K562 (cell line): ENCODE measurements around the gene CELA3B. TPM values are rescaled to one million over a fixed set of nuclear protein-coding genes. Genes with fewer than 3 reads are reported as not detected.
A peak's percentile ranks its signal among the peaks of the same experiment; 100 is the strongest.

Source experiments
- ASH1L ChIP-seq: fragments of 450-650 bp; IDR thresholded peaks from 2 replicates; pipeline ENCODE4 v1.6.1; 2018; ENCODE audit warnings: borderline replicate concordance, mild to moderate bottlenecking, low read depth; ENCODE audit not compliant: partially characterized antibody
- BRF1 ChIP-seq: IDR thresholded peaks from 3 replicates; pipeline ENCODE4 v1.6.1; 2011; ENCODE audit warnings: borderline replicate concordance, mild to moderate bottlenecking; ENCODE audit not compliant: insufficient read length; ENCODE audit errors: extremely low read depth
- COPS2 ChIP-seq: fragments of 450-650 bp; conservative IDR thresholded peaks from 2 replicates; pipeline ENCODE4 v1.6.1; 2016; ENCODE audit warnings: mild to moderate bottlenecking, moderate library complexity
- ELF1 ChIP-seq: fragments of 200-800 bp; sonication (Bioruptor generic); IDR thresholded peaks from 2 replicates; pipeline ENCODE4 v1.6.1; 2016; ENCODE audit warnings: missing genetic modification characterization, missing compliant biosample characterization
- MAFG ChIP-seq: fragments of 450-650 bp; conservative IDR thresholded peaks from 2 replicates; pipeline ENCODE4 v1.6.1; 2016; ENCODE audit warnings: missing genetic modification characterization, missing compliant biosample characterization
- ZNF175 ChIP-seq: fragments of 200-800 bp; sonication (Bioruptor generic); IDR thresholded peaks from 2 replicates; pipeline ENCODE4 v1.6.1; 2016; ENCODE audit warnings: low read depth, mild to moderate bottlenecking, missing genetic modification characterization, missing compliant biosample characterization
- ZNF316 ChIP-seq: fragments of 450-650 bp; IDR thresholded peaks from 2 replicates; pipeline ENCODE4 v1.6.1; 2016
- polyA plus RNA-seq, 8 experiments: library from polyadenylated mRNA; depleted of rRNA in 4 of 8; stranded (reverse) in 5 of 8; unstranded in 3 of 8; fragments of >200 nt; fragmentation: Nextera tagmentation in 2 of 8; fragmentation: Illumina TruSeq in 1 of 8; extraction: Ambion mirVana in 2 of 8; extraction: Trizol in 1 of 8; gene quantifications; 2 replicates each; pipeline versions ENCODE4 v1.2.1 to v1.2.3, GENCODE V29; 2011 to 2014; ENCODE audit warnings: inconsistent platforms in 1 of 8, missing spikeins in 1 of 8
- total RNA-seq, 7 experiments: library from RNA; depleted of rRNA in 6 of 7; stranded (reverse); fragments of >200 nt in 6 of 7; fragmentation: Illumina TruSeq in 2 of 7; extraction: Trizol in 2 of 7; gene quantifications; 2 replicates each; pipeline versions ENCODE4 v1.2.1 to v1.2.3, GENCODE V29; 2011 to 2021; ENCODE audit warnings: low replicate concordance in 1 of 7
- TF ChIP-seq, protein P1 (sequence below): sonication (generic); formaldehyde crosslinking; IDR thresholded peaks from 2 replicates; pipeline ENCODE4 v1.8.1; 2023; ENCODE audit warnings: mild to moderate bottlenecking, missing genetic modification reagents
- TF ChIP-seq, protein P2 (sequence below): IDR thresholded peaks from 3 replicates; pipeline ENCODE4 v1.6.1; 2011; ENCODE audit warnings: borderline replicate concordance, mild to moderate bottlenecking; ENCODE audit not compliant: insufficient read length, insufficient read depth
- TF ChIP-seq, protein P3 (sequence below), 2 experiments: fragments of 450-650 bp; IDR thresholded peaks; 2 replicates each; pipeline ENCODE4 v1.6.1; 2016; ENCODE audit warnings: mild to moderate bottlenecking in 2 of 2, borderline replicate concordance in 1 of 2, low read depth in 1 of 2, moderate library complexity in 1 of 2
- TF ChIP-seq, protein P4 (sequence below): fragments of 450-650 bp; IDR thresholded peaks from one replicate; pipeline ENCODE4 v1.6.1; 2018; ENCODE audit warnings: mild to moderate bottlenecking, moderate library complexity; ENCODE audit not compliant: partially characterized antibody

The CELA3B gene
- total and polyA plus RNA-seq, 9 of the 15 experiments (the other 6 are each of a cell fraction or from before 2014, with no cell fraction given): 3.1 TPM; not detected in 8

DNA sequence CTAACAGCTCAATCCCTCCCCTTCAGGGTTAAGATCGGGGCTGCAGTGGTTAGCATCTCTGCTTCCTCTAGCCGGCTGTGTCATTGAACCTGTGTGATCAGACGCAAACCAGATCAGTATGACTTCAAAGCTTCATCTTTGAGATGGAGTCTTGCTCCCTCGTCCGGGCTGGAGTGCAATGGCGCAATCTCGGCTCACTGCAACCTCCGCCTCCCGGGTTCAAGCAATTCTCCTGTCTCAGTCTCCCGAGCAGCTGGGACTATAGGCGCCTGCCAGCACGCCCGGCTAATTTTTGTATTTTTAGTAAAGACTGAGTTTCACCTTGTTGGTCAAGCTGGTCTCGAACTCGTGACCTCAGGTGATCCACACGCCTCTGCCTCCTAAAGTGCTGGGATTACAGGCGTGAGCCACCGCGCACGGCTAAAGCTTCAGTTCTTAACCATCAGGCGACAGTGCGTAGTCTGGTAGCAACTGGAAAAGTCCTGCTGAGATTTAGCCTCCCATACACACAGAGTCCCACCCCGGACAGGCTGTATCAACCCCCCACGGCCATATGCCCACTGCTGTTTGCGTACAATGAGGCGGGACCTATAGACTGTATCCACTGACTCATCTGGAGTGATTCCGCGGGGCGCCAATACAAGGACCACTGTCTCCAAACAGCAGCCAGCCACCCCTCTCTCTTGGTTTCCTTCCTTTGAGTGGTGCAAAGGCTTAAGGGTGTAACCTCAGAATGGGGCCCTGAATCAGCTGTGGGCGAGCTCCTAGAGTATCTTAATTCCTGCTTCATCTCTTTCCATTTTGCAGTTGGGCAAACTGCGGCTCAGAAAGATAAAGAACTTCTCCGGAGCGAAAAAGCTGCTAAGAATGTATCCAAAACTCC is 47.9 kb downstream of the CELA3B start (continued):
- TF ChIP-seq ELF1 (tag) (no peak), ZNF175 (peak; percentile 38; the same call in 1 of the 2 replicates), COPS2 (no peak), ASH1L (no peak), MAFG (tag) (no peak), BRF1 (no peak), ZNF316 (no peak)
- TF ChIP-seq, protein P1, sequence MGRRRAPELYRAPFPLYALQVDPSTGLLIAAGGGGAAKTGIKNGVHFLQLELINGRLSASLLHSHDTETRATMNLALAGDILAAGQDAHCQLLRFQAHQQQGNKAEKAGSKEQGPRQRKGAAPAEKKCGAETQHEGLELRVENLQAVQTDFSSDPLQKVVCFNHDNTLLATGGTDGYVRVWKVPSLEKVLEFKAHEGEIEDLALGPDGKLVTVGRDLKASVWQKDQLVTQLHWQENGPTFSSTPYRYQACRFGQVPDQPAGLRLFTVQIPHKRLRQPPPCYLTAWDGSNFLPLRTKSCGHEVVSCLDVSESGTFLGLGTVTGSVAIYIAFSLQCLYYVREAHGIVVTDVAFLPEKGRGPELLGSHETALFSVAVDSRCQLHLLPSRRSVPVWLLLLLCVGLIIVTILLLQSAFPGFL: no peak
- TF ChIP-seq, protein P2, sequence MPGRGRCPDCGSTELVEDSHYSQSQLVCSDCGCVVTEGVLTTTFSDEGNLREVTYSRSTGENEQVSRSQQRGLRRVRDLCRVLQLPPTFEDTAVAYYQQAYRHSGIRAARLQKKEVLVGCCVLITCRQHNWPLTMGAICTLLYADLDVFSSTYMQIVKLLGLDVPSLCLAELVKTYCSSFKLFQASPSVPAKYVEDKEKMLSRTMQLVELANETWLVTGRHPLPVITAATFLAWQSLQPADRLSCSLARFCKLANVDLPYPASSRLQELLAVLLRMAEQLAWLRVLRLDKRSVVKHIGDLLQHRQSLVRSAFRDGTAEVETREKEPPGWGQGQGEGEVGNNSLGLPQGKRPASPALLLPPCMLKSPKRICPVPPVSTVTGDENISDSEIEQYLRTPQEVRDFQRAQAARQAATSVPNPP: no peak
- TF ChIP-seq, protein P3, sequence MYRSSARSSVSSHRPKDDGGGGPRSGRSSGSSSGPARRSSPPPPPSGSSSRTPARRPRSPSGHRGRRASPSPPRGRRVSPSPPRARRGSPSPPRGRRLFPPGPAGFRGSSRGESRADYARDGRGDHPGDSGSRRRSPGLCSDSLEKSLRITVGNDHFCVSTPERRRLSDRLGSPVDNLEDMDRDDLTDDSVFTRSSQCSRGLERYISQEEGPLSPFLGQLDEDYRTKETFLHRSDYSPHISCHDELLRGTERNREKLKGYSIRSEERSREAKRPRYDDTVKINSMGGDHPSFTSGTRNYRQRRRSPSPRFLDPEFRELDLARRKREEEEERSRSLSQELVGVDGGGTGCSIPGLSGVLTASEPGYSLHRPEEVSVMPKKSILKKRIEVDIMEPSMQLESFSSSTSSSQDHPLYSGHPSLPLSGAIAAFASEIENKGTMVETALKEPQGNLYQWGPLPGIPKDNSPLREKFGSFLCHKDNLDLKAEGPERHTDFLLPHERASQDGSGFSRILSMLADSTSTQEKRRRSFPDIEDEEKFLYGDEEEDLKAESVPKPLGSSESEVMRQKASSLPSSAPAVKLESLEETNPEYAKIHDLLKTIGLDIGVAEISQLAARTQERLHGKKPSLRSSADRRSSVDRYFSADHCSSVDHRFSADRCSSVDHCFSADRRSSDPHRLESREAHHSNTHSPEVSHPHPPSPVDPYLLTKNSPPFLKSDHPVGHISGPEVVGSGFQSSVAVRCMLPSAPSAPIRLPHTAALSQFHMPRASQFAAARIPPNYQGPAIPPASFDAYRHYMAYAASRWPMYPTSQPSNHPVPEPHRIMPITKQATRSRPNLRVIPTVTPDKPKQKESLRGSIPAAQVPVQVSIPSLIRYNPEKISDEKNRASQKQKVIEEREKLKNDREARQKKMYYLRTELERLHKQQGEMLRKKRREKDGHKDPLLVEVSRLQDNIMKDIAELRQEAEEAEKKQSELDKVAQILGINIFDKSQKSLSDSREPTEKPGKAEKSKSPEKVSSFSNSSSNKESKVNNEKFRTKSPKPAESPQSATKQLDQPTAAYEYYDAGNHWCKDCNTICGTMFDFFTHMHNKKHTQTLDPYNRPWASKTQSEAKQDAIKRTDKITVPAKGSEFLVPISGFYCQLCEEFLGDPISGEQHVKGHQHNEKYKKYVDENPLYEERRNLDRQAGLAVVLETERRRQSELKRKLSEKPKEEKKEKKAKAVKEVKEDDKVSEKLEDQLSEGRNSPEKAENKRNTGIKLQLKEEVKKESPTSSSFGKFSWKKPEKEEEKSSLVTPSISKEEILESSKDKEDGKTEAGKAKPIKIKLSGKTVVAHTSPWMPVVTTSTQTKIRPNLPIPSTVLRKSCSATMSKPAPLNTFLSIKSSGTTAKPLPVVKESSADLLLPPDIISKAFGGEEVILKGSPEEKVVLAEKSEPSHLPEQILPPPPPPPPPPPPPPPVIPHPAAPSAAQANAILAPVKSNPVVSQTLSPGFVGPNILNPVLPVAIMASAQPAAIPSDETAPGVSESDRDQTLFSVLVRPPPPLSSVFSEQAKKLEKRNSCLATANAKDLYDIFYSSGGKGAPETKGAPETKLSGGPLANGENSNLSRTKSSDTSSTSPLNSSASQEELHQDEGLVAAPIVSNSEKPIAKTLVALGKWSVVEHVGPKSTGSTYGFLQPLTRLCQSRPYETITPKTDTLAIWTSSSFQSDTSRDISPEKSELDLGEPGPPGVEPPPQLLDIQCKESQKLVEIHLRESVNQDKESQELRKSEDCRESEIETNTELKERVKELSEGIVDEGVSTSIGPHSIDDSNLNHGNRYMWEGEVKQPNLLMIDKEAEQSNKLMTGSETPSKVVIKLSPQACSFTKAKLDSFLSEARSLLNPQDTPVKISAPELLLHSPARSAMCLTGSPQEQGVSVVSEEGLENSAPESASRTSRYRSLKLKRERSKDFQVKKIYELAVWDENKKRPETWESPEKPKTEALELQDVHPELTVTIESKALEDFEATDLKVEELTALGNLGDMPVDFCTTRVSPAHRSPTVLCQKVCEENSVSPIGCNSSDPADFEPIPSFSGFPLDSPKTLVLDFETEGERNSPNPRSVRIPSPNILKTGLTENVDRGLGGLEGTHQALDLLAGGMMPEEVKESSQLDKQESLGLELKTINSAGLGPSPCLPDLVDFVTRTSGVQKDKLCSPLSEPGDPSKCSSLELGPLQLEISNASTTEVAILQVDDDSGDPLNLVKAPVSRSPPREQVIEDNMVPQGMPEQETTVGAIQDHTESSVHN (IDR thresholded peaks at IDR 0.05; ENCODE audit: borderline replicate concordance in 1 of 2, low read depth in 1 of 2): no peak
- TF ChIP-seq, protein P4, sequence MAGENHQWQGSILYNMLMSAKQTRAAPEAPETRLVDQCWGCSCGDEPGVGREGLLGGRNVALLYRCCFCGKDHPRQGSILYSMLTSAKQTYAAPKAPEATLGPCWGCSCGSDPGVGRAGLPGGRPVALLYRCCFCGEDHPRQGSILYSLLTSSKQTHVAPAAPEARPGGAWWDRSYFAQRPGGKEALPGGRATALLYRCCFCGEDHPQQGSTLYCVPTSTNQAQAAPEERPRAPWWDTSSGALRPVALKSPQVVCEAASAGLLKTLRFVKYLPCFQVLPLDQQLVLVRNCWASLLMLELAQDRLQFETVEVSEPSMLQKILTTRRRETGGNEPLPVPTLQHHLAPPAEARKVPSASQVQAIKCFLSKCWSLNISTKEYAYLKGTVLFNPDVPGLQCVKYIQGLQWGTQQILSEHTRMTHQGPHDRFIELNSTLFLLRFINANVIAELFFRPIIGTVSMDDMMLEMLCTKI: no peak
